ENCODE results near the gene RECQL5.
"Not testable (repeated sequence)": the region's sequence is repeated elsewhere in the genome, so short reads cannot be mapped to it uniquely, and the experiment has no call there.

RECQL5 gene

GRCh38 chr17:75647921-75648320 lies 19.0 kb downstream of the RECQL5 start:
- DNase-seq (ENCODE audit: low read depth in 2 of 2) = no peak

GRCh38 chr17:75647061-75647460 lies 19.9 kb downstream of the RECQL5 start:
- no peak for DNase-seq (ENCODE audit: low read depth in 2 of 2)

GRCh38 chr17:75646638-75646992 lies 20.3 kb downstream of the RECQL5 start:
- DNase-seq (ENCODE audit: low read depth in 2 of 2) = no peak

- DNase-seq (ENCODE audit: low read depth in 2 of 2) = no peak
Measured at GRCh38 chr17:75645889-75646637, 20.9 kb downstream of the RECQL5 start.

GRCh38 chr17:75645501-75645888 lies 21.5 kb downstream of the RECQL5 start:
- DNase-seq (ENCODE audit: low read depth in 2 of 2) = no peak

- no peak for DNase-seq (ENCODE audit: low read depth in 2 of 2)
Measured at GRCh38 chr17:75643643-75644017, 23.3 kb downstream of the RECQL5 start.

GRCh38 chr17:75642784-75643642 lies 23.9 kb downstream of the RECQL5 start:
- no peak for DNase-seq (ENCODE audit: low read depth in 2 of 2)

- no peak for DNase-seq (ENCODE audit: low read depth in 2 of 2)
Measured at GRCh38 chr17:75642182-75642783, 24.7 kb downstream of the RECQL5 start.

GRCh38 chr17:75641343-75641742 lies 25.6 kb downstream of the RECQL5 start:
- DNase-seq (ENCODE audit: low read depth in 2 of 2) = no peak

- DNase-seq (ENCODE audit: low read depth in 2 of 2) = no peak
Measured at GRCh38 chr17:75640556-75641119, 26.3 kb downstream of the RECQL5 start.

- DNase-seq (ENCODE audit: low read depth in 2 of 2) = no peak
Measured at GRCh38 chr17:75639771-75640555, 27.0 kb downstream of the RECQL5 start.

GRCh38 chr17:75639327-75639726 lies 27.6 kb downstream of the RECQL5 start:
- DNase-seq (ENCODE audit: low read depth in 2 of 2) = no peak

GRCh38 chr17:75638893-75639292 lies 28.1 kb downstream of the RECQL5 start:
- no peak for DNase-seq (ENCODE audit: low read depth in 2 of 2)

- not testable (repeated sequence) for DNase-seq (ENCODE audit: low read depth in 2 of 2)
Measured at GRCh38 chr17:75638039-75638438, 28.9 kb downstream of the RECQL5 start.

- DNase-seq (ENCODE audit: low read depth in 2 of 2) = no peak
Measured at GRCh38 chr17:75637551-75637950, 29.4 kb downstream of the RECQL5 start.

GRCh38 chr17:75637143-75637538 lies 29.8 kb downstream of the RECQL5 start:
- no peak for DNase-seq (ENCODE audit: low read depth in 2 of 2)

- DNase-seq (ENCODE audit: low read depth in 2 of 2) = no peak
Measured at GRCh38 chr17:75636381-75637142, 30.4 kb downstream of the RECQL5 start.

GRCh38 chr17:75635610-75636202 lies 31.2 kb downstream of the RECQL5 start:
- DNase-seq (ENCODE audit: low read depth in 2 of 2) = no peak

GRCh38 chr17:75634754-75635609 lies 32.0 kb downstream of the RECQL5 start:
- no peak for DNase-seq (ENCODE audit: low read depth in 2 of 2)

GRCh38 chr17:75634376-75634740 lies 32.6 kb downstream of the RECQL5 start:
- DNase-seq (ENCODE audit: low read depth in 2 of 2) = no peak
